GF-D8 (cell line): ENCODE results near the gene PEX12.
"Not testable (repeated sequence)": the region's sequence is repeated elsewhere in the genome, so short reads cannot be mapped to it uniquely, and the experiment has no call there.

Source experiments
- DNase-seq: peaks from one replicate; lab custom pipeline; 2025; lab: John Stamatoyannopoulos, UW

Gene PEX12

GRCh38 chr17:35578929-35579432 is 610 bp upstream of the PEX12 start:
- no peak for DNase-seq

- no peak for DNase-seq
Measured at GRCh38 chr17:35577830-35578196, 558 bp downstream of the PEX12 start.

- DNase-seq = no peak
Measured at GRCh38 chr17:35575759-35576158, 2.6 kb downstream of the PEX12 start.

- DNase-seq = no peak
Measured at GRCh38 chr17:35569405-35569804, 9.0 kb downstream of the PEX12 start.

GRCh38 chr17:35568561-35568960 is 9.8 kb downstream of the PEX12 start:
- no peak for DNase-seq

- DNase-seq = no peak
Measured at GRCh38 chr17:35566968-35567367, 11.4 kb downstream of the PEX12 start.

GRCh38 chr17:35563181-35563580 is 15.2 kb downstream of the PEX12 start:
- not testable (repeated sequence) for DNase-seq

- peak; percentile 72 for DNase-seq
Measured at GRCh38 chr17:35560703-35561102, 17.7 kb downstream of the PEX12 start, which contains the start of gene SLFN14. Gene SLFN14, minus strand, starts transcription at chr17:35560819. Its CDS starts 2,757 bp downstream, at chr17:35558062.

GRCh38 chr17:35559495-35560210 is 18.7 kb downstream of the PEX12 start:
- peak; percentile 4 for DNase-seq

- no peak for DNase-seq
Measured at GRCh38 chr17:35557353-35557752, 21.0 kb downstream of the PEX12 start.

GRCh38 chr17:35555691-35556090 is 22.7 kb downstream of the PEX12 start:
- no peak for DNase-seq

GRCh38 chr17:35554668-35555067 is 23.7 kb downstream of the PEX12 start:
- no peak for DNase-seq

- DNase-seq = no peak
Measured at GRCh38 chr17:35553310-35553709, 25.1 kb downstream of the PEX12 start.

GRCh38 chr17:35548978-35549377 is 29.4 kb downstream of the PEX12 start:
- no peak for DNase-seq

- DNase-seq = no peak
Measured at GRCh38 chr17:35548208-35548810, 30.1 kb downstream of the PEX12 start.

GRCh38 chr17:35546487-35546886 is 31.9 kb downstream of the PEX12 start:
- no peak for DNase-seq

GRCh38 chr17:35545150-35545549 is 33.2 kb downstream of the PEX12 start:
- DNase-seq = no peak

- no peak for DNase-seq
Measured at GRCh38 chr17:35543856-35544255, 34.5 kb downstream of the PEX12 start.

- DNase-seq = no peak
Measured at GRCh38 chr17:35542990-35543389, 35.4 kb downstream of the PEX12 start.

GRCh38 chr17:35541434-35541833 is 36.9 kb downstream of the PEX12 start:
- no peak for DNase-seq

GRCh38 chr17:35540589-35541404 is 37.6 kb downstream of the PEX12 start:
- DNase-seq = peak; percentile 6

GRCh38 chr17:35539659-35540026 is 38.7 kb downstream of the PEX12 start:
- no peak for DNase-seq
